HEK293 (cell line): ENCODE results near the gene TUBG2.

Source experiments
- AEBP2 ChIP-seq: fragments of 450-650 bp; formaldehyde crosslinking; IDR thresholded peaks from 2 replicates; pipeline ENCODE4 v1.5.1; 2016; ENCODE audit warnings: missing biosample characterization, missing genetic modification characterization, borderline replicate concordance
- ELK4 ChIP-seq: IDR thresholded peaks from 2 replicates; pipeline ENCODE4 v1.6.1; 2011; ENCODE audit warnings: mild to moderate bottlenecking, low read depth, low read length, borderline replicate concordance
- FEZF1 ChIP-seq: fragments of 450-650 bp; formaldehyde crosslinking; IDR thresholded peaks from 2 replicates; pipeline ENCODE4 v1.5.1; 2016; ENCODE audit warnings: missing biosample characterization, missing genetic modification characterization
- GLI2 ChIP-seq: fragments of 450-650 bp; formaldehyde crosslinking; IDR thresholded peaks from 2 replicates; pipeline ENCODE4; 2017; ENCODE audit warnings: missing biosample characterization, missing genetic modification characterization, low read depth, borderline replicate concordance
- HOXD13 ChIP-seq: sonication (generic); formaldehyde crosslinking; IDR thresholded peaks from 2 replicates; pipeline ENCODE4 v1.8.0; 2022; ENCODE audit warnings: missing genetic modification reagents, borderline replicate concordance
- INSM2 ChIP-seq: fragments of 450-650 bp; formaldehyde crosslinking; IDR thresholded peaks from 2 replicates; pipeline ENCODE4 v1.5.1; 2016; ENCODE audit warnings: missing biosample characterization, missing genetic modification characterization
- KLF7 ChIP-seq: fragments of 450-650 bp; formaldehyde crosslinking; IDR thresholded peaks from 2 replicates; pipeline ENCODE4 v1.5.1; 2016; ENCODE audit warnings: missing biosample characterization, missing genetic modification characterization, borderline replicate concordance
- PRDM1 ChIP-seq: fragments of 450-650 bp; formaldehyde crosslinking; IDR thresholded peaks from 2 replicates; pipeline ENCODE4; 2016; ENCODE audit warnings: missing biosample characterization, missing genetic modification characterization
- PRDM2 ChIP-seq: fragments of 450-650 bp; formaldehyde crosslinking; IDR thresholded peaks from 2 replicates; pipeline ENCODE4 v1.5.1; 2016; ENCODE audit warnings: missing biosample characterization, missing genetic modification characterization, borderline replicate concordance
- RBAK ChIP-seq: fragments of 450-650 bp; formaldehyde crosslinking; IDR thresholded peaks from 2 replicates; pipeline ENCODE4 v1.5.1; 2016; ENCODE audit warnings: missing biosample characterization, missing genetic modification characterization
- ZBTB10 ChIP-seq: fragments of 450-650 bp; formaldehyde crosslinking; IDR thresholded peaks from 2 replicates; pipeline ENCODE4 v1.5.1; 2016; ENCODE audit warnings: missing biosample characterization, missing genetic modification characterization
- ZBTB17 ChIP-seq: fragments of 450-650 bp; formaldehyde crosslinking; IDR thresholded peaks from 2 replicates; pipeline ENCODE4 v1.5.1; 2016; ENCODE audit warnings: missing biosample characterization, missing genetic modification characterization
- ZNF184 ChIP-seq: fragments of 450-650 bp; IDR thresholded peaks from 2 replicates; pipeline ENCODE4 v1.5.1; 2018; ENCODE audit warnings: missing biosample characterization, mild to moderate bottlenecking, missing genetic modification characterization
- ZNF223 ChIP-seq: fragments of 450-650 bp; formaldehyde crosslinking; IDR thresholded peaks from 2 replicates; pipeline ENCODE4 v1.5.1; 2016; ENCODE audit warnings: missing biosample characterization, missing genetic modification characterization
- ZNF280D ChIP-seq: fragments of 450-650 bp; formaldehyde crosslinking; IDR thresholded peaks from 2 replicates; pipeline ENCODE4 v1.5.1; 2016; ENCODE audit warnings: missing biosample characterization, missing genetic modification characterization
- ZNF501 ChIP-seq: fragments of 450-650 bp; formaldehyde crosslinking; IDR thresholded peaks from 2 replicates; pipeline ENCODE4 v1.5.1; 2016; ENCODE audit warnings: missing biosample characterization, missing genetic modification characterization
- ZNF600 ChIP-seq: fragments of 450-650 bp; formaldehyde crosslinking; IDR thresholded peaks from 2 replicates; pipeline ENCODE4 v1.5.1; 2016; ENCODE audit warnings: missing biosample characterization, missing genetic modification characterization
- ZNF624 ChIP-seq: fragments of 450-650 bp; formaldehyde crosslinking; IDR thresholded peaks from 2 replicates; pipeline ENCODE4 v1.5.1; 2017; ENCODE audit warnings: missing biosample characterization, missing genetic modification characterization
- ZNF629 ChIP-seq: fragments of 450-650 bp; formaldehyde crosslinking; IDR thresholded peaks from 2 replicates; pipeline ENCODE4 v1.5.1; 2017; ENCODE audit warnings: missing biosample characterization, missing genetic modification characterization
- ZNF677 ChIP-seq: fragments of 450-650 bp; IDR thresholded peaks from 2 replicates; pipeline ENCODE4 v1.5.0; 2018; ENCODE audit warnings: missing biosample characterization, mild to moderate bottlenecking, missing genetic modification characterization, moderate library complexity
- ZNF747 ChIP-seq: fragments of 450-650 bp; formaldehyde crosslinking; IDR thresholded peaks from 2 replicates; pipeline ENCODE4 v1.5.1; 2016; ENCODE audit warnings: missing biosample characterization, missing genetic modification characterization
- ZSCAN23 ChIP-seq: fragments of 450-650 bp; formaldehyde crosslinking; IDR thresholded peaks from 2 replicates; pipeline ENCODE4 v1.5.1; 2016; ENCODE audit warnings: missing biosample characterization, missing genetic modification characterization
- ZXDB ChIP-seq: fragments of 450-650 bp; formaldehyde crosslinking; IDR thresholded peaks from 2 replicates; pipeline ENCODE4 v1.5.1; 2016; ENCODE audit warnings: missing biosample characterization, missing genetic modification characterization

TUBG2 gene

GRCh38 chr17:42623732-42624596 lies 35.1 kb upstream of the TUBG2 start (continued):
- TF ChIP-seq AEBP2 (tag by site-specific recombination) (no peak), ELK4 (no peak), ZNF677 (no peak), ZNF600 (tag by site-specific recombination) (peak; percentile 83), ZNF624 (tag by site-specific recombination) (no peak), ZNF629 (tag by site-specific recombination) (peak; percentile 52; the same call in 1 of the 2 replicates), RBAK (tag by site-specific recombination) (no peak), ZNF280D (peak; percentile 11; the same call in 1 of the 2 replicates), ZNF501 (tag by site-specific recombination) (no peak), INSM2 (tag by site-specific recombination) (peak; percentile 67), PRDM1 (tag by site-specific recombination) (no peak), PRDM2 (tag by site-specific recombination) (no peak), ZBTB17 (0 out of 2 replicates have a peak, but pooled peaks have one; percentile 11), ZNF747 (tag by site-specific recombination) (no peak), FEZF1 (tag by site-specific recombination) (no peak), ZNF184 (peak; percentile 51; the same call in 1 of the 2 replicates), ZXDB (tag by site-specific recombination) (no peak), KLF7 (tag by site-specific recombination) (no peak), GLI2 (tag by site-specific recombination) (no peak), HOXD13 (CRISPR knock-in tag) (no peak), ZNF223 (tag by site-specific recombination) (no peak), ZBTB10 (tag by site-specific recombination) (no peak), ZSCAN23 (no peak)
